Activated T-cell treated with anti-CD3 and anti-CD28 coated beads, Interleukin-2, amount 50 U/mL, for 24 hours (primary cell): ENCODE data around the gene UBE2D2.
"Not testable (repeated sequence)": the region's sequence is repeated elsewhere in the genome, so short reads cannot be mapped to it uniquely, and the experiment has no call there.

Source experiments
- DNase-seq: peaks from one replicate; pipeline ENCODE4 v3.0.0-alpha.2; 2020
- H3K27ac Mint-ChIP-seq: 2 replicates; pipeline ENCODE4 v1.8.0; 2020; ENCODE audit warnings: mild to moderate bottlenecking, mixed read lengths
- H3K27me3 Mint-ChIP-seq: 2 replicates; pipeline ENCODE4 v1.8.0; 2020; ENCODE audit warnings: mixed read lengths
- H3K36me3 Mint-ChIP-seq: 2 replicates; pipeline ENCODE4 v1.8.0; 2020; ENCODE audit warnings: low read depth, mixed read lengths
- H3K4me1 Mint-ChIP-seq: 2 replicates; pipeline ENCODE4 v1.8.0; 2020; ENCODE audit warnings: low read depth, mixed read lengths
- H3K4me3 Mint-ChIP-seq: 2 replicates; pipeline ENCODE4 v1.8.0; 2020; ENCODE audit warnings: mild to moderate bottlenecking, moderate library complexity, mixed read lengths
- H3K9me3 Mint-ChIP-seq: 2 replicates; pipeline ENCODE4 v1.8.0; 2020; ENCODE audit warnings: mixed read lengths

Gene UBE2D2

GRCh38 chr5:139588962-139589361 lies 27.8 kb downstream of the UBE2D2 start:
- H3K36me3 Mint-ChIP-seq, result peaks cover 63% of the 10 kb centered on the region
- no peaks in the 10 kb centered on the region for H3K9me3 Mint-ChIP-seq
- no peak for DNase-seq
- no peak overlapping the region for H3K4me3 Mint-ChIP-seq
- H3K27ac Mint-ChIP-seq, result peak overlapping the region; percentile 58
- H3K27me3 Mint-ChIP-seq, result no peaks in the 10 kb centered on the region
- H3K4me1 Mint-ChIP-seq, result peaks cover 70% of the 10 kb centered on the region

- Mint-ChIP-seq H3K4me3 (no peak overlapping the region), H3K4me1 (peaks cover 59% of the 10 kb centered on the region), H3K9me3 (no peaks in the 10 kb centered on the region), H3K27ac (peak overlapping the region; percentile 44), H3K27me3 (no peaks in the 10 kb centered on the region), H3K36me3 (peaks cover 61% of the 10 kb centered on the region)
- DNase-seq, result no peak
These were observed 31.1 kb downstream of the UBE2D2 start for GRCh38 chr5:139592289-139592688.

GRCh38 chr5:139593076-139593475 lies 31.9 kb downstream of the UBE2D2 start:
- H3K9me3 Mint-ChIP-seq, H3K4me3 Mint-ChIP-seq, H3K27me3 Mint-ChIP-seq, DNase-seq: not testable (repeated sequence)
- peaks cover 60% of the 10 kb centered on the region for H3K36me3 Mint-ChIP-seq
- peak overlapping the region; percentile 18 for H3K27ac Mint-ChIP-seq
- peaks cover 58% of the 10 kb centered on the region for H3K4me1 Mint-ChIP-seq

GRCh38 chr5:139593716-139594319 lies 32.7 kb downstream of the UBE2D2 start:
- peaks cover 58% of the 10 kb centered on the region for H3K4me1 Mint-ChIP-seq
- H3K36me3 Mint-ChIP-seq, result peaks cover 59% of the 10 kb centered on the region
- H3K9me3 Mint-ChIP-seq, result no peaks in the 10 kb centered on the region
- no peak overlapping the region for H3K4me3 Mint-ChIP-seq
- DNase-seq, result no peak
- no peaks in the 10 kb centered on the region for H3K27me3 Mint-ChIP-seq
- H3K27ac Mint-ChIP-seq, result peak overlapping the region; percentile 37

- no peak overlapping the region for H3K4me3 Mint-ChIP-seq
- peak overlapping the region; percentile 82 for H3K27ac Mint-ChIP-seq
- peaks cover 38% of the 10 kb centered on the region for H3K4me1 Mint-ChIP-seq
These were observed 36.0 kb downstream of the UBE2D2 start for GRCh38 chr5:139597134-139597533.

GRCh38 chr5:139598601-139598965 lies 37.4 kb downstream of the UBE2D2 start:
- H3K36me3 Mint-ChIP-seq, result peaks cover 73% of the 10 kb centered on the region
- not testable (repeated sequence) for DNase-seq, H3K4me3 Mint-ChIP-seq, H3K9me3 Mint-ChIP-seq, H3K27me3 Mint-ChIP-seq
- H3K27ac Mint-ChIP-seq, result peak overlapping the region; percentile 77
- peaks cover 31% of the 10 kb centered on the region for H3K4me1 Mint-ChIP-seq

More at GRCh38 chr5:139597134-139597533, 36.0 kb downstream of the UBE2D2 start:
- no peak for DNase-seq
- H3K36me3 Mint-ChIP-seq, result peaks cover 63% of the 10 kb centered on the region
- H3K9me3 Mint-ChIP-seq, result no peaks in the 10 kb centered on the region
- no peaks in the 10 kb centered on the region for H3K27me3 Mint-ChIP-seq

GRCh38 chr5:139600336-139600949 lies 39.3 kb downstream of the UBE2D2 start:
- Mint-ChIP-seq H3K4me3 (no peak overlapping the region), H3K27ac (no peak overlapping the region), H3K4me1 (peaks cover 22% of the 10 kb centered on the region), H3K36me3 (peaks cover 74% of the 10 kb centered on the region), H3K27me3 (no peaks in the 10 kb centered on the region), H3K9me3 (no peaks in the 10 kb centered on the region)
- no peak for DNase-seq

GRCh38 chr5:139601429-139601828 lies 40.3 kb downstream of the UBE2D2 start:
- Mint-ChIP-seq H3K36me3 (peaks cover 75% of the 10 kb centered on the region), H3K27me3 (no peaks in the 10 kb centered on the region), H3K27ac (no peak overlapping the region), H3K9me3 (no peaks in the 10 kb centered on the region), H3K4me3 (no peak overlapping the region), H3K4me1 (peaks cover 25% of the 10 kb centered on the region)
- no peak for DNase-seq

- not testable (repeated sequence) for H3K27ac Mint-ChIP-seq, H3K9me3 Mint-ChIP-seq, H3K27me3 Mint-ChIP-seq, DNase-seq, H3K4me3 Mint-ChIP-seq
- Mint-ChIP-seq H3K4me1 (peaks cover 28% of the 10 kb centered on the region), H3K36me3 (peaks cover 81% of the 10 kb centered on the region)
These were observed 40.8 kb downstream of the UBE2D2 start for GRCh38 chr5:139601948-139602347.

- peaks cover 28% of the 10 kb centered on the region for H3K4me1 Mint-ChIP-seq
- peak overlapping the region; percentile 7 for H3K27ac Mint-ChIP-seq
- no peak overlapping the region for H3K4me3 Mint-ChIP-seq
- no peaks in the 10 kb centered on the region for H3K27me3 Mint-ChIP-seq
- H3K9me3 Mint-ChIP-seq, result no peaks in the 10 kb centered on the region
- no peak for DNase-seq
- H3K36me3 Mint-ChIP-seq, result peaks cover 75% of the 10 kb centered on the region
These were observed 44.7 kb downstream of the UBE2D2 start for GRCh38 chr5:139605887-139606286.

- Mint-ChIP-seq H3K4me3 (no peak overlapping the region), H3K9me3 (no peaks in the 10 kb centered on the region), H3K27ac (peak overlapping the region; percentile 83), H3K27me3 (no peaks in the 10 kb centered on the region), H3K36me3 (peaks cover 74% of the 10 kb centered on the region), H3K4me1 (peaks cover 39% of the 10 kb centered on the region)
- DNase-seq, result no peak
These were observed 50.8 kb downstream of the UBE2D2 start for GRCh38 chr5:139611703-139612584.

- Mint-ChIP-seq H3K4me3 (no peak overlapping the region), H3K27ac (no peak overlapping the region)
These were observed 58.7 kb downstream of the UBE2D2 start for GRCh38 chr5:139619861-139620260.

GRCh38 chr5:139625398-139625797 lies 64.3 kb downstream of the UBE2D2 start:
- not testable (repeated sequence) for H3K4me1 Mint-ChIP-seq, H3K27ac Mint-ChIP-seq, DNase-seq, H3K4me3 Mint-ChIP-seq, H3K27me3 Mint-ChIP-seq, H3K9me3 Mint-ChIP-seq
- peaks cover 84% of the 10 kb centered on the region for H3K36me3 Mint-ChIP-seq

More at GRCh38 chr5:139619861-139620260, 58.7 kb downstream of the UBE2D2 start:
- Mint-ChIP-seq H3K4me1 (peaks cover 4% of the 10 kb centered on the region), H3K36me3 (peaks cover 79% of the 10 kb centered on the region), H3K9me3 (no peaks in the 10 kb centered on the region), H3K27me3 (no peaks in the 10 kb centered on the region)
- DNase-seq, result no peak

GRCh38 chr5:139630855-139631254 lies 69.7 kb downstream of the UBE2D2 start:
- Mint-ChIP-seq H3K9me3 (no peaks in the 10 kb centered on the region), H3K4me3 (no peak overlapping the region), H3K27ac (peak overlapping the region; percentile 14), H3K27me3 (no peaks in the 10 kb centered on the region), H3K4me1 (peaks cover 36% of the 10 kb centered on the region), H3K36me3 (peaks cover 62% of the 10 kb centered on the region)
- DNase-seq, result no peak
